GM12878 (cell line): ENCODE measurements around the gene B3GNT2.

Experiments
- ASH2L ChIP-seq: fragments of 300-600, 200-600 bp; sonication (generic); IDR thresholded peaks from 2 replicates; pipeline ENCODE4 v1.6.1; 2017; ENCODE audit warnings: low read depth, mild to moderate bottlenecking, borderline replicate concordance
- EZH2 ChIP-seq: IDR thresholded peaks from 2 replicates; pipeline ENCODE4 v1.6.1; 2012; ENCODE audit warnings: low read depth, mild to moderate bottlenecking, control low read depth, inconsistent platforms, low read length, borderline replicate concordance; ENCODE audit not compliant: control insufficient read depth
- HCFC1 ChIP-seq: fragments of 150-350 bp; IDR thresholded peaks from 2 replicates; pipeline ENCODE4 v1.6.1; 2014; ENCODE audit warnings: low read length
- MXI1 ChIP-seq: fragments of 150-350 bp; IDR thresholded peaks from 2 replicates; pipeline ENCODE4 v1.6.1; 2011; ENCODE audit warnings: low read depth, mild to moderate bottlenecking, inconsistent platforms, low read length, improper control_type of control experiment
- POLR2A ChIP-seq: IDR thresholded peaks from 2 replicates; pipeline ENCODE4 v1.6.1; 2011; ENCODE audit warnings: low read depth, mild to moderate bottlenecking, low read length
- POLR2AphosphoS5 ChIP-seq: IDR thresholded peaks from 2 replicates; pipeline ENCODE4 v1.6.1; 2011; ENCODE audit warnings: mild to moderate bottlenecking, low read length, inconsistent platforms
- SMC3 ChIP-seq: IDR thresholded peaks from 2 replicates; pipeline ENCODE4 v1.6.1; 2011; ENCODE audit warnings: low read length, improper control_type of control experiment, borderline replicate concordance
- ZNF274 ChIP-seq: IDR thresholded peaks from one replicate; pipeline ENCODE4 v1.8.0; 2011; ENCODE audit not compliant: insufficient read length, insufficient read depth
- TF ChIP-seq, protein P1 (sequence below), 3 experiments: IDR thresholded peaks in 2 of 3; conservative IDR thresholded peaks in 1 of 3; 2 replicates each; pipeline ENCODE4 v1.5.1; 2011; ENCODE audit warnings: low read depth in 3 of 3, low read length in 3 of 3, mild to moderate bottlenecking in 3 of 3, control low read depth in 2 of 3, moderate library complexity in 2 of 3, inconsistent platforms in 1 of 3, mixed read lengths in 1 of 3; ENCODE audit not compliant: control insufficient read depth in 2 of 3, insufficient read depth in 1 of 3; ENCODE audit errors: extremely low read depth in 1 of 3
- TF ChIP-seq, protein P2 (sequence below): fragments of 450-650 bp; IDR thresholded peaks from 2 replicates; pipeline ENCODE4 v1.6.1; 2018; ENCODE audit warnings: borderline replicate concordance, mild to moderate bottlenecking; ENCODE audit not compliant: partially characterized antibody
- TF ChIP-seq, protein P3 (sequence below): IDR thresholded peaks from 2 replicates; pipeline ENCODE4 v1.6.1; 2012; ENCODE audit warnings: low read depth, low read length, improper control_type of control experiment
- TF ChIP-seq, protein P4 (sequence below): fragments of 450-650 bp; IDR thresholded peaks from 2 replicates; pipeline ENCODE4 v1.6.1; 2018; ENCODE audit warnings: mild to moderate bottlenecking, low read depth, moderate library complexity; ENCODE audit not compliant: partially characterized antibody
- TF ChIP-seq, protein P5 (sequence below): IDR thresholded peaks from 2 replicates; pipeline ENCODE4 v1.6.1; 2012; ENCODE audit warnings: mild to moderate bottlenecking, low read depth, low read length
- TF ChIP-seq, protein P6 (sequence below): IDR thresholded peaks from 2 replicates; pipeline ENCODE4 v1.6.1; 2011; ENCODE audit warnings: low read depth, low read length, improper control_type of control experiment, borderline replicate concordance

DNA sequence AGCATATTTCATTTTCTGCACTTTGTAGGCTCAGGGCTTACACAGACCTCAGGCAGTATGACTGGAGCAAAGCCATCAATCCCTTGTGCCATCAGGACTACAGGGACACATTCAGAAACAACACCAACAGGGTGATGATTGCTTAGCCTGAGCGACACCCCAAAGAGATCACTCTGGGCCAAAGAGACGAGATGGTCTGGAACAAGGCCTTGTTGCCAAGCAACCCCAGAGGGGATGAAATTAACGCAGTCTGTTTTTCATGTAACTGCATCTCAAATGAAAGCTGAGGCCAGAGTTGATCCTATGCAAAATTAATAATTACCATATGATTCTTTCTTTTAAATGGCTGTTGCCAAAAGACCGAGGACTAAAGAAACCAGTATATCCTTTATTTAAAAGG is 20.2 kb upstream of the B3GNT2 start:
- no peak for TF ChIP-seq MXI1
- TF ChIP-seq SMC3, result no peak
- no peak for TF ChIP-seq POLR2AphosphoS5
- TF ChIP-seq, protein P1, sequence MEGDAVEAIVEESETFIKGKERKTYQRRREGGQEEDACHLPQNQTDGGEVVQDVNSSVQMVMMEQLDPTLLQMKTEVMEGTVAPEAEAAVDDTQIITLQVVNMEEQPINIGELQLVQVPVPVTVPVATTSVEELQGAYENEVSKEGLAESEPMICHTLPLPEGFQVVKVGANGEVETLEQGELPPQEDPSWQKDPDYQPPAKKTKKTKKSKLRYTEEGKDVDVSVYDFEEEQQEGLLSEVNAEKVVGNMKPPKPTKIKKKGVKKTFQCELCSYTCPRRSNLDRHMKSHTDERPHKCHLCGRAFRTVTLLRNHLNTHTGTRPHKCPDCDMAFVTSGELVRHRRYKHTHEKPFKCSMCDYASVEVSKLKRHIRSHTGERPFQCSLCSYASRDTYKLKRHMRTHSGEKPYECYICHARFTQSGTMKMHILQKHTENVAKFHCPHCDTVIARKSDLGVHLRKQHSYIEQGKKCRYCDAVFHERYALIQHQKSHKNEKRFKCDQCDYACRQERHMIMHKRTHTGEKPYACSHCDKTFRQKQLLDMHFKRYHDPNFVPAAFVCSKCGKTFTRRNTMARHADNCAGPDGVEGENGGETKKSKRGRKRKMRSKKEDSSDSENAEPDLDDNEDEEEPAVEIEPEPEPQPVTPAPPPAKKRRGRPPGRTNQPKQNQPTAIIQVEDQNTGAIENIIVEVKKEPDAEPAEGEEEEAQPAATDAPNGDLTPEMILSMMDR (IDR thresholded peaks at IDR 0.05 in 2 of 3, conservative IDR thresholded peaks at IDR 0.05 in 1 of 3; ENCODE audit: control insufficient read depth in 2 of 3, extremely low read depth in 1 of 3, insufficient read depth in 1 of 3, low read depth in 3 of 3, low read length in 3 of 3), result no peak
- TF ChIP-seq, protein P2, sequence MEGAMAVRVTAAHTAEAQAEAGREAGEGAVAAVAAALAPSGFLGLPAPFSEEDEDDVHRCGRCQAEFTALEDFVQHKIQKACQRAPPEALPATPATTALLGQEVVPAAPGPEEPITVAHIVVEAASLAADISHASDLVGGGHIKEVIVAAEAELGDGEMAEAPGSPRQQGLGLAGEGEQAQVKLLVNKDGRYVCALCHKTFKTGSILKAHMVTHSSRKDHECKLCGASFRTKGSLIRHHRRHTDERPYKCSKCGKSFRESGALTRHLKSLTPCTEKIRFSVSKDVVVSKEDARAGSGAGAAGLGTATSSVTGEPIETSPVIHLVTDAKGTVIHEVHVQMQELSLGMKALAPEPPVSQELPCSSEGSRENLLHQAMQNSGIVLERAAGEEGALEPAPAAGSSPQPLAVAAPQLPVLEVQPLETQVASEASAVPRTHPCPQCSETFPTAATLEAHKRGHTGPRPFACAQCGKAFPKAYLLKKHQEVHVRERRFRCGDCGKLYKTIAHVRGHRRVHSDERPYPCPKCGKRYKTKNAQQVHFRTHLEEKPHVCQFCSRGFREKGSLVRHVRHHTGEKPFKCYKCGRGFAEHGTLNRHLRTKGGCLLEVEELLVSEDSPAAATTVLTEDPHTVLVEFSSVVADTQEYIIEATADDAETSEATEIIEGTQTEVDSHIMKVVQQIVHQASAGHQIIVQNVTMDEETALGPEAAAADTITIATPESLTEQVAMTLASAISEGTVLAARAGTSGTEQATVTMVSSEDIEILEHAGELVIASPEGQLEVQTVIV, result no peak
- no peak for TF ChIP-seq HCFC1
- TF ChIP-seq, protein P3, sequence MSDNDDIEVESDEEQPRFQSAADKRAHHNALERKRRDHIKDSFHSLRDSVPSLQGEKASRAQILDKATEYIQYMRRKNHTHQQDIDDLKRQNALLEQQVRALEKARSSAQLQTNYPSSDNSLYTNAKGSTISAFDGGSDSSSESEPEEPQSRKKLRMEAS, result no peak
- TF ChIP-seq ZNF274, result no peak
- TF ChIP-seq, protein P4, sequence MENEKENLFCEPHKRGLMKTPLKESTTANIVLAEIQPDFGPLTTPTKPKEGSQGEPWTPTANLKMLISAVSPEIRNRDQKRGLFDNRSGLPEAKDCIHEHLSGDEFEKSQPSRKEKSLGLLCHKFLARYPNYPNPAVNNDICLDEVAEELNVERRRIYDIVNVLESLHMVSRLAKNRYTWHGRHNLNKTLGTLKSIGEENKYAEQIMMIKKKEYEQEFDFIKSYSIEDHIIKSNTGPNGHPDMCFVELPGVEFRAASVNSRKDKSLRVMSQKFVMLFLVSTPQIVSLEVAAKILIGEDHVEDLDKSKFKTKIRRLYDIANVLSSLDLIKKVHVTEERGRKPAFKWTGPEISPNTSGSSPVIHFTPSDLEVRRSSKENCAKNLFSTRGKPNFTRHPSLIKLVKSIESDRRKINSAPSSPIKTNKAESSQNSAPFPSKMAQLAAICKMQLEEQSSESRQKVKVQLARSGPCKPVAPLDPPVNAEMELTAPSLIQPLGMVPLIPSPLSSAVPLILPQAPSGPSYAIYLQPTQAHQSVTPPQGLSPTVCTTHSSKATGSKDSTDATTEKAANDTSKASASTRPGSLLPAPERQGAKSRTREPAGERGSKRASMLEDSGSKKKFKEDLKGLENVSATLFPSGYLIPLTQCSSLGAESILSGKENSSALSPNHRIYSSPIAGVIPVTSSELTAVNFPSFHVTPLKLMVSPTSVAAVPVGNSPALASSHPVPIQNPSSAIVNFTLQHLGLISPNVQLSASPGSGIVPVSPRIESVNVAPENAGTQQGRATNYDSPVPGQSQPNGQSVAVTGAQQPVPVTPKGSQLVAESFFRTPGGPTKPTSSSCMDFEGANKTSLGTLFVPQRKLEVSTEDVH, result no peak
- TF ChIP-seq ASH2L, result no peak
- no peak for TF ChIP-seq POLR2A
- TF ChIP-seq, protein P5, sequence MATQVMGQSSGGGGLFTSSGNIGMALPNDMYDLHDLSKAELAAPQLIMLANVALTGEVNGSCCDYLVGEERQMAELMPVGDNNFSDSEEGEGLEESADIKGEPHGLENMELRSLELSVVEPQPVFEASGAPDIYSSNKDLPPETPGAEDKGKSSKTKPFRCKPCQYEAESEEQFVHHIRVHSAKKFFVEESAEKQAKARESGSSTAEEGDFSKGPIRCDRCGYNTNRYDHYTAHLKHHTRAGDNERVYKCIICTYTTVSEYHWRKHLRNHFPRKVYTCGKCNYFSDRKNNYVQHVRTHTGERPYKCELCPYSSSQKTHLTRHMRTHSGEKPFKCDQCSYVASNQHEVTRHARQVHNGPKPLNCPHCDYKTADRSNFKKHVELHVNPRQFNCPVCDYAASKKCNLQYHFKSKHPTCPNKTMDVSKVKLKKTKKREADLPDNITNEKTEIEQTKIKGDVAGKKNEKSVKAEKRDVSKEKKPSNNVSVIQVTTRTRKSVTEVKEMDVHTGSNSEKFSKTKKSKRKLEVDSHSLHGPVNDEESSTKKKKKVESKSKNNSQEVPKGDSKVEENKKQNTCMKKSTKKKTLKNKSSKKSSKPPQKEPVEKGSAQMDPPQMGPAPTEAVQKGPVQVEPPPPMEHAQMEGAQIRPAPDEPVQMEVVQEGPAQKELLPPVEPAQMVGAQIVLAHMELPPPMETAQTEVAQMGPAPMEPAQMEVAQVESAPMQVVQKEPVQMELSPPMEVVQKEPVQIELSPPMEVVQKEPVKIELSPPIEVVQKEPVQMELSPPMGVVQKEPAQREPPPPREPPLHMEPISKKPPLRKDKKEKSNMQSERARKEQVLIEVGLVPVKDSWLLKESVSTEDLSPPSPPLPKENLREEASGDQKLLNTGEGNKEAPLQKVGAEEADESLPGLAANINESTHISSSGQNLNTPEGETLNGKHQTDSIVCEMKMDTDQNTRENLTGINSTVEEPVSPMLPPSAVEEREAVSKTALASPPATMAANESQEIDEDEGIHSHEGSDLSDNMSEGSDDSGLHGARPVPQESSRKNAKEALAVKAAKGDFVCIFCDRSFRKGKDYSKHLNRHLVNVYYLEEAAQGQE, result no peak
- no peak for TF ChIP-seq EZH2
- TF ChIP-seq, protein P6, sequence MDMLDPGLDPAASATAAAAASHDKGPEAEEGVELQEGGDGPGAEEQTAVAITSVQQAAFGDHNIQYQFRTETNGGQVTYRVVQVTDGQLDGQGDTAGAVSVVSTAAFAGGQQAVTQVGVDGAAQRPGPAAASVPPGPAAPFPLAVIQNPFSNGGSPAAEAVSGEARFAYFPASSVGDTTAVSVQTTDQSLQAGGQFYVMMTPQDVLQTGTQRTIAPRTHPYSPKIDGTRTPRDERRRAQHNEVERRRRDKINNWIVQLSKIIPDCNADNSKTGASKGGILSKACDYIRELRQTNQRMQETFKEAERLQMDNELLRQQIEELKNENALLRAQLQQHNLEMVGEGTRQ, result no peak
